OCI-LY1 (cell line): ENCODE measurements around the gene TOR1A.

Experiments used
- H2AFZ ChIP-seq: fragments of 200-600 bp; sonication (generic), shearing (Covaris generic); 2 replicates; pipeline ENCODE4 v1.6.0; 2014; ENCODE audit warnings: antibody characterized with exemption, mild to moderate bottlenecking, low read length
- H3F3A ChIP-seq: fragments of 200-600 bp; sonication (generic), shearing (Covaris generic); 2 replicates; pipeline ENCODE4 v1.6.0; 2014; ENCODE audit warnings: mild to moderate bottlenecking, antibody characterized with exemption, low read length, moderate library complexity; ENCODE audit not compliant: insufficient read depth
- H3K27ac ChIP-seq: fragments of 200-600 bp; sonication (generic); 2 replicates; pipeline ENCODE4 v1.5.1; 2014; ENCODE audit warnings: low read length, mixed run types, mild to moderate bottlenecking, low read depth; ENCODE audit not compliant: poor library complexity, severe bottlenecking
- H3K27me3 ChIP-seq: fragments of 200-600 bp; sonication (generic); 2 replicates; pipeline ENCODE4 v1.6.0; 2014; ENCODE audit warnings: antibody characterized with exemption, mild to moderate bottlenecking, low read length, moderate library complexity; ENCODE audit not compliant: insufficient read depth
- H3K36me3 ChIP-seq: fragments of 200-600 bp; sonication (generic); 2 replicates; pipeline ENCODE4 v1.6.1; 2014; ENCODE audit warnings: mild to moderate bottlenecking, antibody characterized with exemption, low read length, moderate library complexity, mixed read lengths; ENCODE audit not compliant: insufficient read depth
- H3K4me1 ChIP-seq: fragments of 200-600 bp; sonication (generic); 2 replicates; pipeline ENCODE4 v1.5.1; 2014; ENCODE audit warnings: mild to moderate bottlenecking, low read length, moderate library complexity; ENCODE audit not compliant: insufficient read depth, severe bottlenecking
- H3K4me2 ChIP-seq: fragments of 200-600 bp; sonication (generic), shearing (Covaris generic); 2 replicates; pipeline ENCODE4 v1.6.1; 2014; ENCODE audit warnings: low read length
- H3K4me3 ChIP-seq: fragments of 200-600 bp; sonication (generic); 2 replicates; pipeline ENCODE4 v1.5.1; 2014; ENCODE audit warnings: low read length, low read depth, mild to moderate bottlenecking, mixed read lengths; ENCODE audit not compliant: poor library complexity, severe bottlenecking
- H3K79me2 ChIP-seq: fragments of 200-600 bp; shearing (Covaris generic); 2 replicates; pipeline ENCODE4 v1.6.1; 2016; ENCODE audit warnings: mixed run types, low read length, mixed read lengths; ENCODE audit not compliant: insufficient read depth
- H3K9ac ChIP-seq: fragments of 200-600 bp; sonication (generic), shearing (Covaris generic); 2 replicates; pipeline ENCODE4 v1.6.1; 2014; ENCODE audit warnings: mild to moderate bottlenecking, low read length, mixed read lengths
- H3K9me2 ChIP-seq: fragments of 200-600 bp; sonication (generic), shearing (Covaris generic); 2 replicates; pipeline ENCODE4 v1.6.1; 2014; ENCODE audit warnings: low read depth, mild to moderate bottlenecking, low read length, mixed read lengths
- H3K9me3 ChIP-seq: fragments of 200-600 bp; shearing (Covaris generic); 2 replicates; pipeline ENCODE4 v1.6.1; 2014; ENCODE audit warnings: low read length, mixed read lengths
- H4K20me1 ChIP-seq: fragments of 200-600 bp; sonication (generic), shearing (Covaris generic); 2 replicates; pipeline ENCODE4 v1.6.0; 2016; ENCODE audit warnings: mild to moderate bottlenecking, low read length; ENCODE audit not compliant: insufficient read depth
- EZH2 ChIP-seq: fragments of 200-600 bp; sonication (generic), shearing (Covaris generic); IDR thresholded peaks from 2 replicates; pipeline ENCODE4 v1.8.0; 2017; ENCODE audit warnings: borderline replicate concordance, mixed run types, mild to moderate bottlenecking, antibody characterized with exemption, low read length, moderate library complexity, mixed read lengths
- TF ChIP-seq, protein P1 (sequence below): fragments of 200-600 bp; sonication (generic), shearing (Covaris generic); IDR thresholded peaks from 2 replicates; pipeline ENCODE4 v1.5.1; 2017; ENCODE audit warnings: mild to moderate bottlenecking, antibody characterized with exemption, low read length, moderate library complexity, mixed read lengths

Gene TOR1A

GRCh38 chr9:129839324-129840023, 15.5 kb upstream of the TOR1A start:
- Histone ChIP-seq H3K9ac (no peak overlapping the region), H3F3A (no peaks in the 10 kb centered on the region), H2AFZ (no peak overlapping the region), H3K4me2 (peak overlapping the region; percentile 14; the same call in 1 of the 2 replicates), H3K4me1 (peaks cover 35% of the 10 kb centered on the region), H4K20me1 (no peaks in the 10 kb centered on the region), H3K36me3 (peaks cover 6% of the 10 kb centered on the region; the same call in 1 of the 2 replicates), H3K9me2 (no peaks in the 10 kb centered on the region), H3K4me3 (no peak overlapping the region), H3K27ac (no peak overlapping the region), H3K79me2 (peaks cover 3% of the 10 kb centered on the region), H3K27me3 (no peaks in the 10 kb centered on the region), H3K9me3 (no peaks in the 10 kb centered on the region)
- no peak for TF ChIP-seq EZH2
- TF ChIP-seq, protein P1, sequence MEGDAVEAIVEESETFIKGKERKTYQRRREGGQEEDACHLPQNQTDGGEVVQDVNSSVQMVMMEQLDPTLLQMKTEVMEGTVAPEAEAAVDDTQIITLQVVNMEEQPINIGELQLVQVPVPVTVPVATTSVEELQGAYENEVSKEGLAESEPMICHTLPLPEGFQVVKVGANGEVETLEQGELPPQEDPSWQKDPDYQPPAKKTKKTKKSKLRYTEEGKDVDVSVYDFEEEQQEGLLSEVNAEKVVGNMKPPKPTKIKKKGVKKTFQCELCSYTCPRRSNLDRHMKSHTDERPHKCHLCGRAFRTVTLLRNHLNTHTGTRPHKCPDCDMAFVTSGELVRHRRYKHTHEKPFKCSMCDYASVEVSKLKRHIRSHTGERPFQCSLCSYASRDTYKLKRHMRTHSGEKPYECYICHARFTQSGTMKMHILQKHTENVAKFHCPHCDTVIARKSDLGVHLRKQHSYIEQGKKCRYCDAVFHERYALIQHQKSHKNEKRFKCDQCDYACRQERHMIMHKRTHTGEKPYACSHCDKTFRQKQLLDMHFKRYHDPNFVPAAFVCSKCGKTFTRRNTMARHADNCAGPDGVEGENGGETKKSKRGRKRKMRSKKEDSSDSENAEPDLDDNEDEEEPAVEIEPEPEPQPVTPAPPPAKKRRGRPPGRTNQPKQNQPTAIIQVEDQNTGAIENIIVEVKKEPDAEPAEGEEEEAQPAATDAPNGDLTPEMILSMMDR, result no peak

- Histone ChIP-seq H3K79me2 (peaks cover 10% of the 10 kb centered on the region), H3K27ac (no peak overlapping the region), H3K27me3 (no peaks in the 10 kb centered on the region), H4K20me1 (no peaks in the 10 kb centered on the region), H3K4me2 (no peak overlapping the region), H3K4me1 (peaks cover 41% of the 10 kb centered on the region), H3F3A (no peaks in the 10 kb centered on the region), H3K4me3 (no peak overlapping the region), H3K9ac (no peak overlapping the region), H3K36me3 (peaks cover 6% of the 10 kb centered on the region; the same call in 1 of the 2 replicates), H3K9me2 (no peaks in the 10 kb centered on the region), H3K9me3 (no peaks in the 10 kb centered on the region), H2AFZ (no peak overlapping the region)
- no peak for TF ChIP-seq EZH2
- TF ChIP-seq, protein P1, result no peak
These were observed 14.8 kb upstream of the TOR1A start for GRCh38 chr9:129838707-129839259.

- no peaks in the 10 kb centered on the region for H3F3A ChIP-seq
- H3K4me3 ChIP-seq, result peak overlapping the region; percentile 98
- no peak overlapping the region for H3K27ac ChIP-seq
- H4K20me1 ChIP-seq, result no peaks in the 10 kb centered on the region
- H3K4me2 ChIP-seq, result peak overlapping the region; percentile 84
- H3K9me2 ChIP-seq, result no peaks in the 10 kb centered on the region
- peaks cover 44% of the 10 kb centered on the region for H3K4me1 ChIP-seq
- peaks cover 10% of the 10 kb centered on the region for H3K79me2 ChIP-seq
- no peaks in the 10 kb centered on the region for H3K9me3 ChIP-seq
- no peaks in the 10 kb centered on the region for H3K27me3 ChIP-seq
- no peak for TF ChIP-seq EZH2
- TF ChIP-seq, protein P1, result no peak
- peaks cover 29% of the 10 kb centered on the region for H3K36me3 ChIP-seq
- H2AFZ ChIP-seq, result no peak overlapping the region
- H3K9ac ChIP-seq, result peak overlapping the region; percentile 75
These were observed 12.5 kb upstream of the TOR1A start for GRCh38 chr9:129836311-129837007.
